Gastrocnemius medialis (tissue), 4 donors: ENCODE data around the gene RFNG. TPM values are rescaled to one million over a fixed set of nuclear protein-coding genes. Genes with fewer than 3 reads are reported as not detected.

ENCODE experiments used
- ATAC-seq, 2 donors: fragments of 150-250 bp; one replicate each; pipeline ENCODE4 v1.9.1; 2016
- DNase-seq, 2 donors: peaks; one replicate each; pipeline ENCODE4 v3.0.0-alpha.2; 2019
- H3K27ac ChIP-seq, 4 donors: fragments of 200-600 bp; sonication (generic); 1 replicate in 1 of 4; 2 replicates in 3 of 4; pipeline ENCODE4 v1.5.1; 2016 to 2018; ENCODE audit warnings: mild to moderate bottlenecking in 2 of 4, moderate library complexity in 1 of 4
- H3K27me3 ChIP-seq, 3 donors: fragments of 200-600 bp; sonication (generic) in 2 of 3; 1 replicate in 1 of 3; 2 replicates in 2 of 3; pipeline versions ENCODE4 v1.5.1 to v1.6.0; 2016 to 2019; ENCODE audit warnings: mild to moderate bottlenecking in 1 of 3, moderate library complexity in 1 of 3
- H3K36me3 ChIP-seq, 2 donors: fragments of 200-600 bp; sonication (generic) in 1 of 2; one replicate each; pipeline ENCODE4 v1.5.1; 2017 to 2018
- H3K4me1 ChIP-seq, 2 donors: fragments of 200-600 bp; sonication (generic) in 1 of 2; one replicate each; pipeline ENCODE4 v1.5.1; 2016 to 2017; ENCODE audit warnings: mild to moderate bottlenecking in 2 of 2
- H3K4me3 ChIP-seq, 4 donors: fragments of 200-600 bp; sonication (generic) in 3 of 4; 1 replicate in 1 of 4; 2 replicates in 3 of 4; pipeline ENCODE4 v1.5.1; 2016 to 2019; ENCODE audit warnings: mild to moderate bottlenecking in 2 of 4
- H3K9me3 ChIP-seq, 3 donors: fragments of 200-600 bp; sonication (generic) in 2 of 3; 1 replicate in 1 of 3; 2 replicates in 2 of 3; pipeline ENCODE4 v1.5.1; 2016 to 2019
- POLR2A ChIP-seq, 2 donors: fragments of 450-650 bp; IDR thresholded peaks; one replicate each; pipeline ENCODE4 v1.6.1; 2017; ENCODE audit warnings: antibody characterized with exemption in 2 of 2, mild to moderate bottlenecking in 2 of 2, moderate library complexity in 2 of 2
- in situ Hi-C, 4 donors: fragments of 200-750 bp; cut with MboI; loops; one replicate each; pipeline versions ENCODE4 v1.15.0 to v1.8.0; 2017; ENCODE audit warnings: low sequenced_read_pairs in 4 of 4
- intact Hi-C: fragments of 100-400 bp; cut with DNase I; formaldehyde crosslinking; loops from one replicate; pipeline ENCODE4 v1.15.1; 2023; ENCODE audit warnings: low total_unique reads
- total RNA-seq, 4 donors: library from RNA; depleted of rRNA; stranded (reverse); fragments of >200 nt; gene quantifications; one replicate each; pipeline versions ENCODE4 v1.1.0 to v1.2.3, GENCODE V29; 2016
- TF ChIP-seq, protein P1 (sequence below), 5 experiments: fragments of 450-650 bp in 3 of 5; fragments of 200-600 bp in 2 of 5; sonication (generic) in 2 of 5; IDR thresholded peaks in 4 of 5; conservative IDR thresholded peaks in 1 of 5; 1 replicate in 4 of 5; 2 replicates in 1 of 5; pipeline ENCODE4 v1.5.1; 2016 to 2019; ENCODE audit warnings: antibody characterized with exemption in 5 of 5, mild to moderate bottlenecking in 3 of 5, moderate library complexity in 3 of 5

The RFNG gene
- total RNA-seq, 4 donors from 2014 or later = 29.6 to 64.9 (median 49.1) TPM

DNA sequence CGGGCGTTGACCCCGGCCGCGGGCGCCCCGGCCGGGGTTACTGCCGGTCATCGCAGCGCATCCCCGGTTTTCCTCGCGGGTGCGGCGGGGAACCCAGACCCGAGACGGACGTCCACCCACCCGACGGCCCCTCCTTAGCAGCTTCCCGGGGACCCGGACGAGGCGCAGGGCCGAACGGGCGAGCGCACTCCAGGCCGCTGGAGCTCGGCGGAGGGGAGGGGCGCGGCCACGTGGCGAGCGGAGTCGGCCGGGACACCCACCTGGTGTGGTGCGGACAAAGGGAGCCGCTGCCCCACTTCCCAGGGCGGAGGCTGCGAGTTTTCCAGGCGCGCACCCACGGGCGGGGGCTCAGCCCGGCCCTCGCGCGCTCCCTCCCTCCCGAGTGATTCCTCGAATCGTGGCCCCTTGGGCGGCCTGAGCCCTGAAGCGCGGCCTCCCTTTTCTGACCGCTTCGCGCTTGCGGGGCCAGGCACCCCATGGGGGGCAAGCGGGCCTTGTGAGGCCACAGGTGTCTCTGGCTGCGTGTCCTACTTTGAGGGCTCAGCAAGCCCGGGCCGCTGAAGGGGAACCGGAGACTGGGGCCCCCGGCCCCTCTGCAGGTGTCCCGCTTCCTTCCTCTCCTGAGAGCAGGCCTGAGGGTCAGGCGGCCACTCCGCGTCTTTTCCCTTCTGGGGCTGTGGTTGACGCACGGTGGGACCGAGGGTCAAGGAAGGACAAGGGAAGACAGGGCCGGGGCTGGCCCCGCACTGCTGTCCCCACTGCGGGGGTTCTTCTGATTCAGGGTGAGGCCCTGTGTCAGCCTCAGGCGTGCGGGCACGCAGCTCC, 47.5 kb upstream of the RFNG start:
- no peak for TF ChIP-seq POLR2A (IDR thresholded peaks at IDR 0.05)
- TF ChIP-seq, protein P1, sequence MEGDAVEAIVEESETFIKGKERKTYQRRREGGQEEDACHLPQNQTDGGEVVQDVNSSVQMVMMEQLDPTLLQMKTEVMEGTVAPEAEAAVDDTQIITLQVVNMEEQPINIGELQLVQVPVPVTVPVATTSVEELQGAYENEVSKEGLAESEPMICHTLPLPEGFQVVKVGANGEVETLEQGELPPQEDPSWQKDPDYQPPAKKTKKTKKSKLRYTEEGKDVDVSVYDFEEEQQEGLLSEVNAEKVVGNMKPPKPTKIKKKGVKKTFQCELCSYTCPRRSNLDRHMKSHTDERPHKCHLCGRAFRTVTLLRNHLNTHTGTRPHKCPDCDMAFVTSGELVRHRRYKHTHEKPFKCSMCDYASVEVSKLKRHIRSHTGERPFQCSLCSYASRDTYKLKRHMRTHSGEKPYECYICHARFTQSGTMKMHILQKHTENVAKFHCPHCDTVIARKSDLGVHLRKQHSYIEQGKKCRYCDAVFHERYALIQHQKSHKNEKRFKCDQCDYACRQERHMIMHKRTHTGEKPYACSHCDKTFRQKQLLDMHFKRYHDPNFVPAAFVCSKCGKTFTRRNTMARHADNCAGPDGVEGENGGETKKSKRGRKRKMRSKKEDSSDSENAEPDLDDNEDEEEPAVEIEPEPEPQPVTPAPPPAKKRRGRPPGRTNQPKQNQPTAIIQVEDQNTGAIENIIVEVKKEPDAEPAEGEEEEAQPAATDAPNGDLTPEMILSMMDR (IDR thresholded peaks at IDR 0.05 in 4 of 5, conservative IDR thresholded peaks at IDR 0.05 in 1 of 5) = no peak
- Histone ChIP-seq H3K27ac (peak overlapping the region; percentile 81 to 96 (median 90)), H3K27me3 (no peaks in the 10 kb centered on the region), H3K9me3 (no peaks in the 10 kb centered on the region), H3K36me3 (peaks cover 0 to 19% of the 10 kb centered on the region in 2 donors), H3K4me1 (peaks cover 30 to 32% of the 10 kb centered on the region in 2 donors), H3K4me3 (peak overlapping the region; percentile 48 to 93 (median 69))
- intact Hi-C loops (loop anchor here (1.0 to 5.0 kb wide), 4 partner anchors 47 to 238 kb away; partner anchors contain the start of genes DCXR, GPS1, P4HB and RFNG), in situ Hi-C loops (no loop called here)
- DNase-seq (no peak), ATAC-seq (peak in 1 of 2 donors; percentile 1)

DNA sequence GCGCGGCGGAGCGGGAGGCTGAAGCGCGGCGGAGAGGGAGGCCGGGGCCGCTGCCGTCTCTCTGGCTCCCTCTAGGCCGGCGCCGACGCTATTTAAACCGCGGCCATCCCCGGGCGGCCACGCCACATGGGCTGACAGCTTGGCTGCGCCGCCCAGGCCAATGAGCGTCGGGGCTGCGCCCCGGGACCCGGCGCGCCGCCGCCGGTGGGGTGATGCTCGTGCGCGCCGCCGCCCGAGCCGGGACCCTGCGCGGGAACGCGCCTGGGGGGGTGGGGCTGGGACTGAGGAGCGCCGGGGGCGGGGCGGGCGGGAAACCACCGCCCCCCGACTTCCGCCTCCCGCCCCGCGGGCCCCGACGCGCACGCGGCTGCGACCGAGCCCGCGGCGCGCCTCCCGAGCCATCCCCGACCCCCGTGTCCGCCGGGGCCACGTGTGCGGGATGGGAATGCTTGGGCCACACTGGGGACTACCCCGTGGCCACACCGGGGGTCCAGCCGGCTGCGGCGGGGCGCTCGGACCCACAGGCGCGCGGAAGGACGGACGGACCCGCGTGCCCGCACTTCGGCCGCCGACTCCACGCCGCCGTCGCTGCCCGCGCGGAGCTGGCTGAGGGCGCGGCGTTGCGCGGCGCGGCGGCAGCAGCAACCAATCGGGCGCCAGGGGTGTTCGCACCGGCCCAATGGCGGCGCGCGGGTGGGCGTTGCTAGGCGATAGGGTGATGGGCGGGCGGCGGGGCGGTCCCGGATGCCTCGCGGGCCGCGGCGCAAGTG, 46.7 kb upstream of the RFNG start, which contains the start of gene FASN:
TSS of gene FASN (minus strand) at position 68 of the 770 bp plus-strand sequence. CDS start 1,791 bp downstream, outside the sequence.
- Histone ChIP-seq H3K9me3 (no peaks in the 10 kb centered on the region), H3K27me3 (no peaks in the 10 kb centered on the region), H3K36me3 (peaks cover 0 to 27% of the 10 kb centered on the region in 2 donors), H3K4me3 (peak within 1 kb of the TSS; percentile 61 to 93 (median 72)), H3K27ac (peak within 1 kb of the TSS; percentile 81 to 96 (median 90)), H3K4me1 (peaks cover 30 to 32% of the 10 kb centered on the region in 2 donors)
- intact Hi-C loops = loop anchor here (1.0 to 5.0 kb wide), 4 partner anchors 46 to 238 kb away; partner anchors contain the start of genes DCXR, GPS1, P4HB and RFNG
- in situ Hi-C loops = no loop called here
- peak; percentile 82 to 97 for TF ChIP-seq POLR2A (IDR thresholded peaks at IDR 0.05)
- TF ChIP-seq, protein P1 (IDR thresholded peaks at IDR 0.05 in 4 of 5, conservative IDR thresholded peaks at IDR 0.05 in 1 of 5) = peak in 4 of 5 experiments; percentile 1 to 43 (median 36)
- ATAC-seq (peak; percentile 68 to 71), DNase-seq (peak; percentile 86 to 93)

DNA sequence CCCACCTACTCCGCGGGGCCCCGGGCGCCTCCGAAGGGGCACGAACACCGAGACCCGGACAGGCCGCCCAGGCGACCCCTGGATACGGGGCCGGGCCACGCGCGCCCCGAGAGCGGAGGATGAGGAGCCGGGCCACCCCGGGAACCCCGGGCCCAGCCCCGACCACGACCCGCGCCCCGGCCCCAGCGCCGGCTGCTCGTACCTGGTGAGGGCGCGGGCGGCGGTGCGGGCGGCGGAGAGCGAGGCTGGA, 46.2 kb upstream of the RFNG start:
- intact Hi-C loops = loop anchor here (1.0 to 5.0 kb wide), 4 partner anchors 46 to 237 kb away; partner anchors contain the start of genes DCXR, GPS1, P4HB and RFNG
- DNase-seq (no peak), ATAC-seq (peak; percentile 0 to 1)
- Histone ChIP-seq H3K9me3 (no peaks in the 10 kb centered on the region), H3K27ac (peak overlapping the region; percentile 81 to 96 (median 88)), H3K27me3 (no peaks in the 10 kb centered on the region), H3K36me3 (peaks cover 0 to 32% of the 10 kb centered on the region in 2 donors), H3K4me1 (peaks cover 30 to 32% of the 10 kb centered on the region in 2 donors), H3K4me3 (peak overlapping the region; percentile 61 to 93 (median 72))
- TF ChIP-seq POLR2A (IDR thresholded peaks at IDR 0.05) = no peak
- TF ChIP-seq, protein P1 (IDR thresholded peaks at IDR 0.05 in 4 of 5, conservative IDR thresholded peaks at IDR 0.05 in 1 of 5) = peak in 1 of 5 experiments; percentile 28
- in situ Hi-C loops = no loop called here

DNA sequence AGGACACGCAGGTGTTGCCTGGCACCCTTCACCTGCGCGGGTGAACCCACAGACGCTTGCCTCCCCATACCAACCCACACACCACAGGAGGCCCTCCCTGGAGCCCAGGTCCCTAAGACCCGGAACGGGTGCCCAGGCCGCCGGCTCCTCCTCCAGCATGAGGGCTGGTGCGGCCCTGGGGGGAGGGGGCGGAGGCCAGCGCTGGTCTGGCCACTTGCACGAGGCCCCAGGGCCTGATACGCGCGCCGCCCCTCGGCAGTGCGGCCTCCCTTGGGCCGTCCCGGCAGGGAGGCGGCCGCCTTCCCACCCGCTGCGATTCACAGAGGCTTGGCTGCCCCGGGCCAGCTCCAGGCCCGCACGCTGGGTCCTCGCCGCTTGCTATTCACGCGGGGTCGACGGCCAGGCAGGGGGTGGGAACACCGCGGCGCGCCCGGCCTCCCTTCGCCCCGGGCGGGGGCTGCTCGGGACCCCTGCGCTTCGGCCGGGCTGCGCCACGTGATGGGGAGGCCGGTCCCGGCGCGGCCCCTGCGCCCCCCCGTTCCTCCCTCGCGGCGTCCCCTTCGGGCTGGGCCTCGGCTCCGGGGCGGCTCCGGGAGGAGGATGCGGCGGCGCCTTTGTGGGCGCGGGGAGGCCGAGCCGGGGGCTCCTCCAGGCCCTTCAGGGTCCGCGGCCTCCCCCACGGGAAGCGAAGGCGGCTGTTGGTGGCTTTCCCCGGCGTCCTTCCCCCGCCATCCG, 45.7 kb upstream of the RFNG start:
- peak overlapping the region; percentile 61 to 93 (median 72) for H3K4me3 ChIP-seq
- TF ChIP-seq, protein P1 (IDR thresholded peaks at IDR 0.05 in 4 of 5, conservative IDR thresholded peaks at IDR 0.05 in 1 of 5) = no peak
- TF ChIP-seq POLR2A (IDR thresholded peaks at IDR 0.05) = no peak
- intact Hi-C loops (loop anchor here (5.0 kb wide), 2 partner anchors 45 to 55 kb away; partner anchors contain the start of genes GPS1 and RFNG), in situ Hi-C loops (no loop called here)
- H3K27me3 ChIP-seq = no peaks in the 10 kb centered on the region
- ATAC-seq (no peak), DNase-seq (no peak)
- peaks cover 0 to 37% of the 10 kb centered on the region in 2 donors for H3K36me3 ChIP-seq
- H3K9me3 ChIP-seq = no peaks in the 10 kb centered on the region
- peak overlapping the region; percentile 81 to 96 (median 88) for H3K27ac ChIP-seq
- H3K4me1 ChIP-seq = peaks cover 30 to 32% of the 10 kb centered on the region in 2 donors
